GM18858 (cell line): Measurements from ENCODE around the gene SMIM35.
"Not testable (repeated sequence)": the region's sequence is repeated elsewhere in the genome, so short reads cannot be mapped to it uniquely, and the experiment has no call there.

Experiments used
- ATAC-seq: cut with Tn5 transposase; IDR thresholded peaks from one replicate; pipeline ENCODE4 v1.9.1; 2021; ENCODE audit not compliant: unreplicated experiment

SMIM35 gene

GRCh38 chr11:117992136-117992535 lies 94.6 kb downstream of the SMIM35 start:
- no peak for ATAC-seq

- no peak for ATAC-seq
These were observed 97.2 kb downstream of the SMIM35 start for GRCh38 chr11:117989351-117990102.

- no peak for ATAC-seq
These were observed 99.7 kb downstream of the SMIM35 start for GRCh38 chr11:117986981-117987574.

GRCh38 chr11:117985953-117986887 lies 100.5 kb downstream of the SMIM35 start, which contains the start of gene IL10RA:
IL10RA (plus strand) TSS chr11:117986394; CDS start chr11:117986468, 74 bp downstream.
- peak; percentile 65 for ATAC-seq

GRCh38 chr11:117984476-117984875 lies 102.3 kb downstream of the SMIM35 start:
- no peak for ATAC-seq

- no peak for ATAC-seq
These were observed 103.6 kb downstream of the SMIM35 start for GRCh38 chr11:117983163-117983475.

GRCh38 chr11:117980720-117981119 lies 106.0 kb downstream of the SMIM35 start:
- ATAC-seq, result no peak

GRCh38 chr11:117980280-117980679 lies 106.5 kb downstream of the SMIM35 start:
- ATAC-seq, result no peak

GRCh38 chr11:117979481-117980211 lies 107.1 kb downstream of the SMIM35 start:
- peak; percentile 40 for ATAC-seq

- ATAC-seq, result no peak
These were observed 107.8 kb downstream of the SMIM35 start for GRCh38 chr11:117978991-117979390.

GRCh38 chr11:117978291-117978910 lies 108.4 kb downstream of the SMIM35 start:
- ATAC-seq, result not testable (repeated sequence)

GRCh38 chr11:117977612-117978264 lies 109.0 kb downstream of the SMIM35 start:
- ATAC-seq, result not testable (repeated sequence)

GRCh38 chr11:117977029-117977428 lies 109.7 kb downstream of the SMIM35 start:
- ATAC-seq, result no peak

GRCh38 chr11:117976445-117976844 lies 110.3 kb downstream of the SMIM35 start:
- no peak for ATAC-seq

GRCh38 chr11:117973503-117973860 lies 113.3 kb downstream of the SMIM35 start:
- ATAC-seq, result no peak

- no peak for ATAC-seq
These were observed 113.9 kb downstream of the SMIM35 start for GRCh38 chr11:117972629-117973502.

GRCh38 chr11:117972044-117972443 lies 114.7 kb downstream of the SMIM35 start:
- no peak for ATAC-seq

GRCh38 chr11:117970400-117971024 lies 116.3 kb downstream of the SMIM35 start:
- no peak for ATAC-seq
